Uterus (tissue), 2 donors: ENCODE data around the gene FAM168A.

Source experiments
- POLR2A ChIP-seq, 2 donors: fragments of 450-650 bp; IDR thresholded peaks; one replicate each; pipeline ENCODE4 v1.6.1; 2016; ENCODE audit warnings: antibody characterized with exemption in 2 of 2, mild to moderate bottlenecking in 1 of 2, moderate library complexity in 1 of 2
- TF ChIP-seq, protein P1 (sequence below), 4 experiments: fragments of 200-600 bp in 2 of 4; fragments of 450-650 bp in 2 of 4; sonication (generic) in 2 of 4; IDR thresholded peaks; one replicate each; pipeline ENCODE4 v1.5.1; 2016 to 2019; ENCODE audit warnings: antibody characterized with exemption in 4 of 4, mild to moderate bottlenecking in 2 of 4, moderate library complexity in 1 of 4

DNA sequence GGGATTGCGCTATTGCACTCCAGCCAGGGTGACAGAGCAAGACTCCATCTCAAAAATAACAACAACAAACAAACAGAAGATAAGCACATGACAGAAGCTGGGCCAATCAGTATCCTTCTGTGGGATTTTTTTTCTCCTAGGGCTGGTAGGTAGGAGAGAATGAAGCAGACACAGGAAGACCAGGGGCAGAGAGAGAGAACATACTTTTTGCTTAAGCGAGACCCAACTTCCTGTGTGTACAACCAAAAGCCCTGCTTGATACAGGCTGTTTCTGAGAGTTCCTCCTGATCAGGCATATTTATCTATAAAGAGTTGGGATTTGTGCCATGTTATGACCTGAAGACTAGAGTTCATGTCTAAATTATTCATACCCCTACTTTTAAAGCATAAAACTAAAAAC is 36.1 kb upstream of the FAM168A start:
- TF ChIP-seq POLR2A (IDR thresholded peaks at IDR 0.05): no peak
- TF ChIP-seq, protein P1, sequence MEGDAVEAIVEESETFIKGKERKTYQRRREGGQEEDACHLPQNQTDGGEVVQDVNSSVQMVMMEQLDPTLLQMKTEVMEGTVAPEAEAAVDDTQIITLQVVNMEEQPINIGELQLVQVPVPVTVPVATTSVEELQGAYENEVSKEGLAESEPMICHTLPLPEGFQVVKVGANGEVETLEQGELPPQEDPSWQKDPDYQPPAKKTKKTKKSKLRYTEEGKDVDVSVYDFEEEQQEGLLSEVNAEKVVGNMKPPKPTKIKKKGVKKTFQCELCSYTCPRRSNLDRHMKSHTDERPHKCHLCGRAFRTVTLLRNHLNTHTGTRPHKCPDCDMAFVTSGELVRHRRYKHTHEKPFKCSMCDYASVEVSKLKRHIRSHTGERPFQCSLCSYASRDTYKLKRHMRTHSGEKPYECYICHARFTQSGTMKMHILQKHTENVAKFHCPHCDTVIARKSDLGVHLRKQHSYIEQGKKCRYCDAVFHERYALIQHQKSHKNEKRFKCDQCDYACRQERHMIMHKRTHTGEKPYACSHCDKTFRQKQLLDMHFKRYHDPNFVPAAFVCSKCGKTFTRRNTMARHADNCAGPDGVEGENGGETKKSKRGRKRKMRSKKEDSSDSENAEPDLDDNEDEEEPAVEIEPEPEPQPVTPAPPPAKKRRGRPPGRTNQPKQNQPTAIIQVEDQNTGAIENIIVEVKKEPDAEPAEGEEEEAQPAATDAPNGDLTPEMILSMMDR (IDR thresholded peaks at IDR 0.05): no peak
